K562 (cell line): ENCODE data around the gene HOXB8. TPM values are rescaled to one million over a fixed set of nuclear protein-coding genes. Genes with fewer than 3 reads are reported as not detected.

Experiments
- ATAC-seq: fragments of 200-7000 bp; cut with Tn5 transposase; 3 replicates; pipeline ENCODE4 v1.9.1; 2020; ENCODE audit warnings: moderate library complexity
- BruUV-seq: library from RNA; stranded (reverse); fragments of 400-500 nt; replicated peaks from 2 replicates; lab custom pipeline; 2021; lab: Mats Ljungman, UMichigan
- CTCF ChIA-PET: fragments of 300-600 bp; formaldehyde crosslinking; extraction: SDS; loops from one replicate; lab custom pipeline; 2021; ENCODE audit warnings: low intra/inter-chr PET ratio; lab: Yijun Ruan, JAX
- POLR2A ChIA-PET: fragments of 300-600, 350-650 bp; sonication (Branson Sonifier 250); formaldehyde crosslinking; extraction: SDS; loops from one replicate; lab custom pipeline; 2021; ENCODE audit warnings: antibody characterized with exemption, inconsistent platforms; lab: Yijun Ruan, JAX
- DNase-seq, 4 experiments: peaks; one replicate each; pipeline versions ENCODE4 v3.0.0 to v3.0.0-alpha.2; 2011 to 2018; ENCODE audit warnings: low spot score in 3 of 4, mixed read lengths in 3 of 4; ENCODE audit errors: extremely low read depth in 1 of 4
- FAIRE-seq: peaks from 2 replicates; lab custom pipeline; 2011; peaks lifted over from hg19 to GRCh38; lab: Jason Lieb, UNC
- H2AFZ ChIP-seq: 2 replicates; pipeline ENCODE4 v1.6.0; 2011; ENCODE audit warnings: low read depth, low read length, control low read depth, inconsistent platforms
- H3K27ac ChIP-seq: fragments of 200-600 bp; 3 replicates; pipeline ENCODE4 v1.8.0; 2011; ENCODE audit warnings: low read depth, mild to moderate bottlenecking, control low read depth, inconsistent platforms, low read length, moderate library complexity, mixed read lengths; ENCODE audit errors: extremely low read depth
- H3K27me3 ChIP-seq, 2 experiments: fragments of 300-600 bp in 1 of 2; 2 replicates in 1 of 2; 3 replicates in 1 of 2; pipeline versions ENCODE4 v1.6.0 to v1.8.0; 2011; ENCODE audit warnings: inconsistent platforms in 2 of 2, low read length in 2 of 2, mild to moderate bottlenecking in 1 of 2, mixed read lengths in 1 of 2, moderate library complexity in 1 of 2; ENCODE audit not compliant: control insufficient read depth in 2 of 2, insufficient read depth in 2 of 2
- H3K36me3 ChIP-seq: fragments of 300-600 bp; 3 replicates; pipeline ENCODE4 v1.8.0; 2011; ENCODE audit warnings: mild to moderate bottlenecking, low read length, inconsistent platforms; ENCODE audit not compliant: control insufficient read depth, insufficient read depth
- H3K4me1 ChIP-seq, 2 experiments: fragments of 200-600 bp in 1 of 2; replicated peaks in 1 of 2; 2 replicates in 1 of 2; 3 replicates in 1 of 2; pipeline versions ENCODE4 v1.5.1 to v1.8.0; 2011; ENCODE audit warnings: inconsistent platforms in 2 of 2, low read length in 2 of 2, mild to moderate bottlenecking in 1 of 2, mixed read lengths in 1 of 2, moderate library complexity in 1 of 2; ENCODE audit not compliant: control insufficient read depth in 2 of 2, insufficient read depth in 2 of 2
- H3K4me2 ChIP-seq: 2 replicates; pipeline ENCODE4 v1.6.1; 2011; ENCODE audit warnings: low read length, control low read depth, inconsistent platforms, mixed read lengths; ENCODE audit not compliant: insufficient read depth
- H3K4me3 ChIP-seq: fragments of 200-600 bp; sonication (generic), shearing (Covaris generic); 2 replicates; pipeline ENCODE4 v1.5.1; 2016; ENCODE audit warnings: control low read depth, inconsistent platforms
- H3K79me2 ChIP-seq: fragments of 200-600 bp; 3 replicates; pipeline ENCODE4 v1.8.0; 2011; ENCODE audit warnings: low read length, inconsistent platforms; ENCODE audit not compliant: control insufficient read depth, insufficient read depth
- H3K9ac ChIP-seq, 2 experiments: 2 replicates each; pipeline versions ENCODE4 v1.6.0 to v1.6.1; 2011; ENCODE audit warnings: low read depth in 2 of 2, low read length in 2 of 2, control low read depth in 1 of 2, inconsistent platforms in 1 of 2, mild to moderate bottlenecking in 1 of 2, mixed read lengths in 1 of 2; ENCODE audit not compliant: insufficient read depth in 1 of 2
- H3K9me1 ChIP-seq: one replicate; pipeline ENCODE4 v1.6.0; 2011; ENCODE audit warnings: inconsistent platforms, mild to moderate bottlenecking, low read length, moderate library complexity; ENCODE audit not compliant: control insufficient read depth, insufficient read depth
- H3K9me3 ChIP-seq: replicated peaks from 2 replicates; pipeline ENCODE4 v1.5.1; 2011; ENCODE audit warnings: low read depth, low read length, inconsistent platforms; ENCODE audit not compliant: control insufficient read depth, insufficient read depth
- H4K20me1 ChIP-seq: replicated peaks from 2 replicates; pipeline ENCODE4 v1.6.1; 2011; ENCODE audit warnings: low read length, inconsistent platforms, mixed read lengths; ENCODE audit not compliant: control insufficient read depth, insufficient read depth
- CBFA2T3 ChIP-seq: fragments of 450-650 bp; IDR thresholded peaks from 2 replicates; pipeline ENCODE4 v1.6.1; 2017
- EGR1 ChIP-seq: fragments of 450-650 bp; conservative IDR thresholded peaks from 2 replicates; pipeline ENCODE4 v1.6.1; 2017; ENCODE audit warnings: mild to moderate bottlenecking
- ERF ChIP-seq: fragments of 450-650 bp; formaldehyde crosslinking; IDR thresholded peaks from 2 replicates; pipeline ENCODE4 v1.4.0; 2020; ENCODE audit warnings: mild to moderate bottlenecking, mixed read lengths
- LEF1 ChIP-seq: fragments of 450-650 bp; IDR thresholded peaks from 2 replicates; pipeline ENCODE4 v1.6.1; 2016; ENCODE audit warnings: mild to moderate bottlenecking
- MEIS2 ChIP-seq: fragments of 450-650 bp; IDR thresholded peaks from 2 replicates; pipeline ENCODE4 v1.6.1; 2014; ENCODE audit warnings: mild to moderate bottlenecking; ENCODE audit not compliant: partially characterized antibody
- MXI1 ChIP-seq: IDR thresholded peaks from 2 replicates; pipeline ENCODE4 v1.6.1; 2011; ENCODE audit warnings: low read depth, mild to moderate bottlenecking, improper control_type of control experiment, low read length
- MYNN ChIP-seq, 2 experiments: sonication (generic); formaldehyde crosslinking in 1 of 2; IDR thresholded peaks; 2 replicates each; pipeline versions ENCODE4 v1.5.0 to v1.6.1; 2016 to 2020; ENCODE audit warnings: antibody characterized with exemption in 1 of 2, missing genetic modification reagents in 1 of 2
- NFYB ChIP-seq: IDR thresholded peaks from 2 replicates; pipeline ENCODE4 v1.6.1; 2011; ENCODE audit warnings: mild to moderate bottlenecking, moderate library complexity; ENCODE audit not compliant: insufficient read length; ENCODE audit errors: extremely low read depth
- PHF21A ChIP-seq: fragments of 450-650 bp; IDR thresholded peaks from 2 replicates; pipeline ENCODE4 v1.6.1; 2017; ENCODE audit warnings: low read depth, borderline replicate concordance
- SPI1 ChIP-seq: IDR thresholded peaks from 2 replicates; pipeline ENCODE4 v1.6.1; 2011; ENCODE audit warnings: low read depth, low read length, control low read depth, borderline replicate concordance
- TBL1XR1 ChIP-seq, 2 experiments: IDR thresholded peaks; 2 replicates each; pipeline ENCODE4 v1.6.1; 2012; ENCODE audit warnings: improper control_type of control experiment in 2 of 2, low read length in 2 of 2, mild to moderate bottlenecking in 1 of 2
- TRIM28 ChIP-seq: fragments of 450-650 bp; IDR thresholded peaks from 2 replicates; pipeline ENCODE4 v1.6.1; 2017
- ZBED1 ChIP-seq: IDR thresholded peaks from 2 replicates; pipeline ENCODE4 v1.6.1; 2014
- ZC3H8 ChIP-seq: fragments of 450-650 bp; IDR thresholded peaks from 2 replicates; pipeline ENCODE4 v1.6.1; 2017
- ZFX ChIP-seq: sonication (generic); formaldehyde crosslinking; IDR thresholded peaks from 2 replicates; pipeline ENCODE4 v1.8.0; 2022; ENCODE audit warnings: mild to moderate bottlenecking, missing genetic modification reagents, moderate library complexity
- ZNF174 ChIP-seq: fragments of 250-450 bp; sonication (Bioruptor Pico); IDR thresholded peaks from 2 replicates; pipeline ENCODE4 v1.4.0; 2020; ENCODE audit warnings: mild to moderate bottlenecking
- ZNF354B ChIP-seq: fragments of 250-450 bp; sonication (Bioruptor Pico); IDR thresholded peaks from 2 replicates; pipeline ENCODE4 v1.4.0; 2020
- ZNF408 ChIP-seq: fragments of 250-450 bp; sonication (Bioruptor Pico); IDR thresholded peaks from 2 replicates; pipeline ENCODE4 v1.4.0; 2020; ENCODE audit warnings: low read depth, mild to moderate bottlenecking, moderate library complexity
- ZNF707 ChIP-seq: fragments of 250-450 bp; sonication (Bioruptor Pico); conservative IDR thresholded peaks from 2 replicates; pipeline ENCODE4 v1.8.0; 2022; ENCODE audit warnings: inconsistent platforms, mild to moderate bottlenecking, moderate library complexity
- WGBS: fragments of 100-300 bp; shearing (Covaris generic); methylation state at CpG from one replicate; pipeline ENCODE4 v1.1.6; 2016; ENCODE audit warnings: low coverage, mixed read lengths; ENCODE audit not compliant: insufficient coverage; ENCODE audit errors: missing lambda C conversion rate; 5-methylcytosine and 5-hydroxymethylcytosine counted together
- in situ Hi-C: fragments of 300-500 bp; cut with MboI; formaldehyde crosslinking; loops from 4 replicates; pipeline ENCODE4 v1.15.0; 2018; ENCODE audit warnings: inconsistent platforms, mixed read lengths
- intact Hi-C: fragments of 100-400 bp; cut with micrococcal nuclease; formaldehyde crosslinking; loops from 2 replicates; pipeline ENCODE4 v1.14.2; 2022
- polyA plus RNA-seq, 8 experiments: library from polyadenylated mRNA; depleted of rRNA in 4 of 8; stranded (reverse) in 5 of 8; unstranded in 3 of 8; fragments of >200 nt; fragmentation: Nextera tagmentation in 2 of 8; fragmentation: Illumina TruSeq in 1 of 8; extraction: Ambion mirVana in 2 of 8; extraction: Trizol in 1 of 8; gene quantifications; 2 replicates each; pipeline versions ENCODE4 v1.2.1 to v1.2.3, GENCODE V29; 2011 to 2014; ENCODE audit warnings: inconsistent platforms in 1 of 8, missing spikeins in 1 of 8
- total RNA-seq, 7 experiments: library from RNA; depleted of rRNA in 6 of 7; stranded (reverse); fragments of >200 nt in 6 of 7; fragmentation: Illumina TruSeq in 2 of 7; extraction: Trizol in 2 of 7; gene quantifications; 2 replicates each; pipeline versions ENCODE4 v1.2.1 to v1.2.3, GENCODE V29; 2011 to 2021; ENCODE audit warnings: low replicate concordance in 1 of 7
- TF ChIP-seq, protein P1 (sequence below): fragments of 450-650 bp; IDR thresholded peaks from 2 replicates; pipeline ENCODE4 v1.6.1; 2016; ENCODE audit warnings: missing biosample characterization, missing genetic modification characterization

The HOXB8 gene
- total and polyA plus RNA-seq, 9 of the 15 experiments (the other 6 are each of a cell fraction or from before 2014, with no cell fraction given), result 0.52 to 23.8 (median 3.6) TPM

DNA sequence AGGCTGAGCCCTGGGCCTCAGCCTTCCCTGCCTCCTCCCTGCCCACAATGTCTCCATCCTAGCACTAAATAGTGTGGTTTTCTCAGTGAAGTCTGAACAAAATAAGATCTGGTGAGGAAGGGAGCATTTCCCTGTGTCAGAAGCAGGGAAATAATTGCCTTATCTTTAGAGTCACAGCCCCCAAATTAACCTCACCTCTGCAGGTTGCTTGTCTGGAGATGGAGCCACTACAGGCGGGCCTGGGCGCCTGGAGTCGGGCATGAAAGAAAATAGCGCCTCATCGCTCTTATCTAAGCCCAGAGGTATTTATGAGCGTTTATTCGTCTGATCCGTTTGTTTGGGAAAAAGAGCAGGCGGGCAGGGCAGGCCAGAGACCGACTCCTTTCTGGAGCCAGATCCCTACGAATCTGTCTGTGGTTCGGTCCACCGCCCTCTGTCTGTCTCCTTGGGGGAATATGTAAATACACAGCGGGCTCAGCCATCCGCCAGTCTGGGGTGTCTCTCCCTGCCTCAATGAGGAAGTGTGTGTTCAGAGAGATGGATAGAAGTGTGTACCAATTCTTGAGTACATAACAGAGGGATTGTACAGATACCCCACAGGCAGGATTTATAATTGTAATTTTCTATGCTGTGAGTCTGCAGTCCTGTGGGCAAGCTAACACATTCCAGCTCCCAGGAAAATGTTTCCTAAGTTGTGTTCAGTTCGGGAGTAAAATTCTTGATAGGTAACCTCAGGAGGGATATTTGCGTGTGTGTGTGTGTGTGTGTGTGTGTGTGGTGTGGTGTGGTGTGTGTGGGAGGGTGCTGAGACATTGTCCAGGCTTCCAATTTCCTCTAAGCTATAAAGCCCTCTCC lies 14.6 kb downstream of the HOXB8 start (continued):
- no peak for TF ChIP-seq NFYB
- peak; percentile 70 for TF ChIP-seq SPI1
- no peak for TF ChIP-seq ZNF707 (CRISPR knock-in tag)
- no peak for TF ChIP-seq ERF
- TF ChIP-seq EGR1, result 0 out of 2 replicates have a peak, but pooled peaks have one; percentile 27

DNA sequence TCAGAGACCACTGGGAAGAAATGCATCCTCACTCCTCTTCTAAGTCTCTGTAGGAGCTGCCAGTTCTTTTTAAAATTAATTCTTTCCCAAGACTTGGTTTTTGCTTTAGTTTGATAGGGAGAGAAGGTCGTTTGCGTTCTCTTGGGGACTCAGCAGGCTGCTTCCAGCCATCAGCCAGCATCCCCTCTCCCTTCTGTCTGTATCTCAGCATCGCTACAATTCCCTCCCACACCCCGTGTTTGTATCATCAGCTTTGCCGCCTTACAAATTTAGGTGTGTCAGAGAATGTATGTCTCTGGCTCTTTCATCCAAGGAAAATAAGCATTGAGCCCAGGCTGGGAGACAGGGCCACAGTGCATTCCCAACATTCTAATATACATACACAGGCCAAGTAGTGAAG lies 15.7 kb downstream of the HOXB8 start:
- no peak overlapping the region for H3K9ac ChIP-seq
- no peak overlapping the region for H2AFZ ChIP-seq
- no TSS peak for BruUV-seq
- H4K20me1 ChIP-seq, result no peaks in the 10 kb centered on the region; the same call in 1 of the 2 replicates
- in situ Hi-C loops, result no loop called here
- no peaks in the 10 kb centered on the region for H3K9me1 ChIP-seq
- ATAC-seq (no peak), FAIRE-seq (no peak), DNase-seq (no peak)
- H3K27me3 ChIP-seq, result no peaks in the 10 kb centered on the region
- peaks cover 58% of the 10 kb centered on the region for H3K79me2 ChIP-seq
- ChIA-PET CTCF (no interaction called here), POLR2A (interaction anchor here (1.1 to 2.3 kb wide), 2 partner anchors 10 kb away, joined by 5 to 10 read pairs; no protein-coding TSS in a partner anchor)
- H3K4me1 ChIP-seq, result peaks cover 26 to 60% of the 10 kb centered on the region in 2 experiments; a peak in 4 of 5 replicates
- H3K27ac ChIP-seq, result no peak overlapping the region
- H3K9me3 ChIP-seq, result no peaks in the 10 kb centered on the region
- H3K4me3 ChIP-seq, result no peak overlapping the region
- 44% methylated on average over 4 of the region's 5 CpGs for WGBS
- H3K4me2 ChIP-seq, result no peak overlapping the region
- TF ChIP-seq ZNF354B (CRISPR knock-in tag), result no peak
- TF ChIP-seq MXI1, result no peak
- no peak for TF ChIP-seq TBL1XR1 (IDR thresholded peaks at IDR 0.05; ENCODE audit: low read length in 2 of 2)
- TF ChIP-seq ZC3H8, result no peak
- no peak for TF ChIP-seq ZFX (CRISPR knock-in tag)
- TF ChIP-seq MYNN (IDR thresholded peaks at IDR 0.05), result no peak
- TF ChIP-seq MYNN (CRISPR knock-in tag; IDR thresholded peaks at IDR 0.05), result no peak
- TF ChIP-seq CBFA2T3, result no peak
- TF ChIP-seq ZNF174, result no peak
- no peak for TF ChIP-seq MEIS2
- TF ChIP-seq TRIM28, result no peak
- TF ChIP-seq PHF21A, result no peak
- TF ChIP-seq, protein P1, sequence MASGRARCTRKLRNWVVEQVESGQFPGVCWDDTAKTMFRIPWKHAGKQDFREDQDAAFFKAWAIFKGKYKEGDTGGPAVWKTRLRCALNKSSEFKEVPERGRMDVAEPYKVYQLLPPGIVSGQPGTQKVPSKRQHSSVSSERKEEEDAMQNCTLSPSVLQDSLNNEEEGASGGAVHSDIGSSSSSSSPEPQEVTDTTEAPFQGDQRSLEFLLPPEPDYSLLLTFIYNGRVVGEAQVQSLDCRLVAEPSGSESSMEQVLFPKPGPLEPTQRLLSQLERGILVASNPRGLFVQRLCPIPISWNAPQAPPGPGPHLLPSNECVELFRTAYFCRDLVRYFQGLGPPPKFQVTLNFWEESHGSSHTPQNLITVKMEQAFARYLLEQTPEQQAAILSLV (tag), result no peak
- TF ChIP-seq ZNF408 (CRISPR knock-in tag), result no peak
- no peak for TF ChIP-seq LEF1
- TF ChIP-seq ZBED1, result no peak
- TF ChIP-seq, all 486 proteins: peak for 0
- H3K36me3 ChIP-seq, result no peaks in the 10 kb centered on the region; the same call in 2 of the 3 replicates
- intact Hi-C loops, result no loop called here
